ENCODE measurements around the gene CMTM5. TPM values are rescaled to one million over a fixed set of nuclear protein-coding genes. Genes with fewer than 3 reads are reported as not detected.

The CMTM5 gene
- total RNA-seq, 1 experiment from 2014 or later = not detected

GRCh38 chr14:23386999-23387398 is 10.2 kb downstream of the CMTM5 start:
- Mint-ChIP-seq H3K27ac (ENCODE audit: unreplicated experiment) (no peak overlapping the region), H3K9me3 (ENCODE audit: unreplicated experiment) (no peaks in the 10 kb centered on the region), H3K4me1 (ENCODE audit: low read depth, unreplicated experiment) (no peaks in the 10 kb centered on the region), H3K27me3 (ENCODE audit: insufficient read depth, unreplicated experiment) (peaks cover 22% of the 10 kb centered on the region), H3K4me3 (ENCODE audit: unreplicated experiment) (no peak overlapping the region), H3K36me3 (ENCODE audit: insufficient read depth, unreplicated experiment) (no peaks in the 10 kb centered on the region)
- intact Hi-C loops (cut with micrococcal nuclease; ENCODE audit: unreplicated experiment) = loop anchor here (10.0 kb wide), 1 partner anchor 268 kb away; no protein-coding TSS in a partner anchor
- BruUV-seq (replicated peaks) = no TSS peak
- ChIA-PET CTCF (no interaction called here), POLR2A (no interaction called here)
- Histone ChIP-seq H3K4me3 (ENCODE audit: low read depth, low read length) (no peak overlapping the region), H3K9me3 (no peaks in the 10 kb centered on the region), H3K27me3 (replicated peaks; ENCODE audit: control insufficient read depth, insufficient read depth, low read length) (no peaks in the 10 kb centered on the region; the same call in 1 of the 2 replicates), H3K36me3 (ENCODE audit: control insufficient read depth, insufficient read depth, low read length) (no peaks in the 10 kb centered on the region), H3K4me1 (no peaks in the 10 kb centered on the region)
- TF ChIP-seq CTCF (IDR thresholded peaks at IDR 0.05; ENCODE audit: insufficient read depth in 1 of 2, low read depth in 1 of 2, low read length in 1 of 2, severe bottlenecking in 1 of 2, unreplicated experiment in 1 of 2) = no peak
- DNase-seq = no peak

GRCh38 chr14:23387916-23388882 is 11.4 kb downstream of the CMTM5 start:
- Mint-ChIP-seq H3K27me3 (ENCODE audit: insufficient read depth, unreplicated experiment) (peaks cover 25% of the 10 kb centered on the region), H3K36me3 (ENCODE audit: insufficient read depth, unreplicated experiment) (no peaks in the 10 kb centered on the region), H3K27ac (ENCODE audit: unreplicated experiment) (no peak overlapping the region), H3K9me3 (ENCODE audit: unreplicated experiment) (no peaks in the 10 kb centered on the region), H3K4me1 (ENCODE audit: low read depth, unreplicated experiment) (no peaks in the 10 kb centered on the region), H3K4me3 (ENCODE audit: unreplicated experiment) (no peak overlapping the region)
- ChIA-PET CTCF (no interaction called here), POLR2A (no interaction called here)
- Histone ChIP-seq H3K36me3 (ENCODE audit: control insufficient read depth, insufficient read depth, low read length) (no peaks in the 10 kb centered on the region), H3K27me3 (replicated peaks; ENCODE audit: control insufficient read depth, insufficient read depth, low read length) (no peaks in the 10 kb centered on the region; the same call in 1 of the 2 replicates), H3K4me1 (no peaks in the 10 kb centered on the region), H3K4me3 (ENCODE audit: low read depth, low read length) (no peak overlapping the region), H3K9me3 (no peaks in the 10 kb centered on the region)
- no peak for DNase-seq
- TF ChIP-seq CTCF (IDR thresholded peaks at IDR 0.05; ENCODE audit: insufficient read depth in 1 of 2, low read depth in 1 of 2, low read length in 1 of 2, severe bottlenecking in 1 of 2, unreplicated experiment in 1 of 2) = no peak
- intact Hi-C loops (cut with micrococcal nuclease; ENCODE audit: unreplicated experiment) = loop anchor here (10.0 kb wide), 1 partner anchor 267 kb away; no protein-coding TSS in a partner anchor
- no TSS peak for BruUV-seq (replicated peaks)

- H3K9me3 Mint-ChIP-seq (ENCODE audit: unreplicated experiment) = no peaks in the 10 kb centered on the region
- ChIA-PET CTCF (no interaction called here), POLR2A (no interaction called here)
- H3K4me3 ChIP-seq (ENCODE audit: low read depth, low read length) = no peak overlapping the region
- H3K9me3 ChIP-seq = no peaks in the 10 kb centered on the region
- no peaks in the 10 kb centered on the region; the same call in 1 of the 2 replicates for H3K27me3 ChIP-seq (replicated peaks; ENCODE audit: control insufficient read depth, insufficient read depth, low read length)
- no peak overlapping the region for H3K27ac Mint-ChIP-seq (ENCODE audit: unreplicated experiment)
- no peaks in the 10 kb centered on the region for H3K36me3 ChIP-seq (ENCODE audit: control insufficient read depth, insufficient read depth, low read length)
- no TSS peak for BruUV-seq (replicated peaks)
- no peak for TF ChIP-seq CTCF (IDR thresholded peaks at IDR 0.05; ENCODE audit: insufficient read depth in 1 of 2, low read depth in 1 of 2, low read length in 1 of 2, severe bottlenecking in 1 of 2, unreplicated experiment in 1 of 2)
- H3K4me3 Mint-ChIP-seq (ENCODE audit: unreplicated experiment) = no peak overlapping the region
- H3K27me3 Mint-ChIP-seq (ENCODE audit: insufficient read depth, unreplicated experiment) = peaks cover 25% of the 10 kb centered on the region
- no peaks in the 10 kb centered on the region for H3K4me1 ChIP-seq
- H3K4me1 Mint-ChIP-seq (ENCODE audit: low read depth, unreplicated experiment) = no peaks in the 10 kb centered on the region
- H3K36me3 Mint-ChIP-seq (ENCODE audit: insufficient read depth, unreplicated experiment) = no peaks in the 10 kb centered on the region
- no peak for DNase-seq
- intact Hi-C loops (cut with micrococcal nuclease; ENCODE audit: unreplicated experiment) = loop anchor here (10.0 kb wide), 1 partner anchor 266 kb away; no protein-coding TSS in a partner anchor
These were observed 12.2 kb downstream of the CMTM5 start for GRCh38 chr14:23388996-23389395.
